ENCODE data around the gene FGF4. TPM values are rescaled to one million over a fixed set of nuclear protein-coding genes. Genes with fewer than 3 reads are reported as not detected.

The FGF4 gene
- total RNA-seq, 1 experiment from 2014 or later, result not detected

DNA sequence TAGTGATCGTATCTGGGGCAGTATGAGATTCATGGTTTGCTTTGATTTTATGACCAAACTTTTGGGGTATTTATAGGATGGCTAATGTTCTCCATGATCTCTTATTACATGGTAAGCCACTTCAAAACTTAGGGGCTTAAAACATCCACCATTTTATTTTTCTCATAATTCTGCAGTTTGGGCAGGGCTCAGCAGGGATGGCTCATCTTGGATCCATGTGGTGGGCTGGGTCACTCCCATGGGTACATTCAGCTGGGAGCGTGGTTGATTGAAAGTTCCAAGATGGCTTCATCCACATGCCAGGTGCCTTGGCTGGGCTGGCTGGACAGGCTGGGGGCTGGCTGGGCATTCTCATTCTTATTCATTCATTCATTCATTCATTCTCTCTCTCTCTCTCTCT is 40.8 kb downstream of the FGF4 start:
- CTCF ChIA-PET, result no interaction called here
- H3K36me3 ChIP-seq (ENCODE audit: control insufficient read depth in 1 of 2, insufficient read depth in 2 of 2, low read length in 2 of 2), result no peaks in the 10 kb centered on the region
- TF ChIP-seq, protein P1, sequence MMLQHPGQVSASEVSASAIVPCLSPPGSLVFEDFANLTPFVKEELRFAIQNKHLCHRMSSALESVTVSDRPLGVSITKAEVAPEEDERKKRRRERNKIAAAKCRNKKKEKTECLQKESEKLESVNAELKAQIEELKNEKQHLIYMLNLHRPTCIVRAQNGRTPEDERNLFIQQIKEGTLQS (IDR thresholded peaks at IDR 0.05), result no peak
- TF ChIP-seq RAD21 (IDR thresholded peaks at IDR 0.05; ENCODE audit: low read depth), result no peak
- H3K27me3 ChIP-seq (ENCODE audit: insufficient read depth, low read length), result no peaks in the 10 kb centered on the region
- H2AFZ ChIP-seq (ENCODE audit: low read depth, low read length, poor library complexity, severe bottlenecking), result no peak overlapping the region
- peaks cover 0 to 4% of the 10 kb centered on the region in 2 experiments; a peak in 1 of 4 replicates for H3K9me3 ChIP-seq (ENCODE audit: control insufficient read depth in 1 of 2, insufficient read depth in 1 of 2, low read depth in 1 of 2, low read length in 2 of 2)
- H3K9me2 ChIP-seq (ENCODE audit: insufficient read depth), result no peaks in the 10 kb centered on the region
- POLR2A ChIA-PET, result no interaction called here
- no peaks in the 10 kb centered on the region for H3K79me2 ChIP-seq (ENCODE audit: insufficient read depth, low read length)
- intact Hi-C loops (cut with micrococcal nuclease), result no loop called here
- ATAC-seq (no peak), DNase-seq (ENCODE audit: low read depth, low spot score) (no peak)
- no TSS peak for BruUV-seq (replicated peaks)
- no peaks in the 10 kb centered on the region for H4K20me1 ChIP-seq (ENCODE audit: insufficient read depth)
- no peak overlapping the region for H3K4me2 ChIP-seq (ENCODE audit: low read length)
- no peak overlapping the region for H3K27ac ChIP-seq (ENCODE audit: low read depth, low read length)
- peaks cover 0 to 3% of the 10 kb centered on the region in 2 experiments; a peak in 1 of 4 replicates for H3K4me1 ChIP-seq (ENCODE audit: control insufficient read depth in 1 of 2, insufficient read depth in 2 of 2, low read length in 2 of 2)
- no peak overlapping the region for H3K9ac ChIP-seq (ENCODE audit: low read length)
- RAD21 ChIA-PET (ENCODE audit: low non-redundant PET in 1 of 2, low total read pairs in 2 of 2, uncharacterized antibody in 2 of 2, unreplicated experiment in 2 of 2), result no interaction called here
- no peak overlapping the region for H3K4me3 ChIP-seq (replicated peaks in 1 of 2; ENCODE audit: low read depth in 1 of 2, low read length in 2 of 2)

DNA sequence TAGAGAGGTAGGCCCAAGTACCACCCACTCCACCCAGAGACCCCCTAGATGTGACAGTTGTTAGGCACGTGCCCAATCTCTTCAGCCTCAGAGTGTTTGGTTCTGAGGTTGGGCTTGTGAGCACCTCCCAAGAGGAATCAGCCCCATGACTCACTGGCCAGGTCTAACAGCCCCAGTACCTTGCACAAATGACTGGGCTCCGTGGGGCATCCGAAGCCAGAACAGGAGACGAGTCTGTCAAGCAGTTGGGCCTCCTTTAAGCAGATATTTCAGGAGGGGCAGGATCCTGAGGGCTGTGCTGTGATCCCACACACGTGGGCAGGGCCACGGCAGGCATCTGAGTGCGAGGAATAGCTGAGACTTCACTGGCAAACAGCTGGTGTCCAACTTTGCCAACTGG is 42.2 kb downstream of the FGF4 start:
- Histone ChIP-seq H3K9me3 (ENCODE audit: control insufficient read depth in 1 of 2, insufficient read depth in 1 of 2, low read depth in 1 of 2, low read length in 2 of 2) (no peaks in the 10 kb centered on the region), H4K20me1 (ENCODE audit: insufficient read depth) (no peaks in the 10 kb centered on the region), H3K27ac (ENCODE audit: low read depth, low read length) (no peak overlapping the region), H3K4me2 (ENCODE audit: low read length) (no peak overlapping the region), H3K4me1 (ENCODE audit: control insufficient read depth in 1 of 2, insufficient read depth in 2 of 2, low read length in 2 of 2) (peaks cover 0 to 3% of the 10 kb centered on the region in 2 experiments; a peak in 1 of 4 replicates), H3K79me2 (ENCODE audit: insufficient read depth, low read length) (no peaks in the 10 kb centered on the region), H2AFZ (ENCODE audit: low read depth, low read length, poor library complexity, severe bottlenecking) (no peak overlapping the region), H3K36me3 (ENCODE audit: control insufficient read depth in 1 of 2, insufficient read depth in 2 of 2, low read length in 2 of 2) (no peaks in the 10 kb centered on the region), H3K9me2 (ENCODE audit: insufficient read depth) (no peaks in the 10 kb centered on the region), H3K4me3 (replicated peaks in 1 of 2; ENCODE audit: low read depth in 1 of 2, low read length in 2 of 2) (no peak overlapping the region), H3K27me3 (ENCODE audit: insufficient read depth, low read length) (no peaks in the 10 kb centered on the region), H3K9ac (ENCODE audit: low read length) (no peak overlapping the region)
- TF ChIP-seq RAD21 (IDR thresholded peaks at IDR 0.05; ENCODE audit: low read depth), result no peak
- TF ChIP-seq POLR2A (IDR thresholded peaks at IDR 0.05; ENCODE audit: borderline replicate concordance, extremely low read depth, insufficient read depth, insufficient read length), result no peak
- TF ChIP-seq ZNF274 (IDR thresholded peaks at IDR 0.05; ENCODE audit: low read depth, low read length), result no peak
- no peak for TF ChIP-seq POLR2AphosphoS5 (IDR thresholded peaks at IDR 0.05; ENCODE audit: low read depth, low read length)
- TF ChIP-seq ELF1 (IDR thresholded peaks at IDR 0.05; ENCODE audit: borderline replicate concordance, low read depth), result no peak
- no peak for TF ChIP-seq YY1 (IDR thresholded peaks at IDR 0.05; ENCODE audit: extremely low read depth, insufficient replicate concordance, low read depth, low read length)
- DNase-seq (ENCODE audit: low read depth, low spot score), result no peak
- no TSS peak for BruUV-seq (replicated peaks)
- intact Hi-C loops (cut with micrococcal nuclease), result no loop called here
- RAD21 ChIA-PET (ENCODE audit: low non-redundant PET in 1 of 2, low total read pairs in 2 of 2, uncharacterized antibody in 2 of 2, unreplicated experiment in 2 of 2), result no interaction called here
- POLR2A ChIA-PET, result no interaction called here
- ATAC-seq, result no peak
- CTCF ChIA-PET, result no interaction called here

Data from HCT116 (cell line).